ENCODE results near the gene ATP5F1E.

DNA sequence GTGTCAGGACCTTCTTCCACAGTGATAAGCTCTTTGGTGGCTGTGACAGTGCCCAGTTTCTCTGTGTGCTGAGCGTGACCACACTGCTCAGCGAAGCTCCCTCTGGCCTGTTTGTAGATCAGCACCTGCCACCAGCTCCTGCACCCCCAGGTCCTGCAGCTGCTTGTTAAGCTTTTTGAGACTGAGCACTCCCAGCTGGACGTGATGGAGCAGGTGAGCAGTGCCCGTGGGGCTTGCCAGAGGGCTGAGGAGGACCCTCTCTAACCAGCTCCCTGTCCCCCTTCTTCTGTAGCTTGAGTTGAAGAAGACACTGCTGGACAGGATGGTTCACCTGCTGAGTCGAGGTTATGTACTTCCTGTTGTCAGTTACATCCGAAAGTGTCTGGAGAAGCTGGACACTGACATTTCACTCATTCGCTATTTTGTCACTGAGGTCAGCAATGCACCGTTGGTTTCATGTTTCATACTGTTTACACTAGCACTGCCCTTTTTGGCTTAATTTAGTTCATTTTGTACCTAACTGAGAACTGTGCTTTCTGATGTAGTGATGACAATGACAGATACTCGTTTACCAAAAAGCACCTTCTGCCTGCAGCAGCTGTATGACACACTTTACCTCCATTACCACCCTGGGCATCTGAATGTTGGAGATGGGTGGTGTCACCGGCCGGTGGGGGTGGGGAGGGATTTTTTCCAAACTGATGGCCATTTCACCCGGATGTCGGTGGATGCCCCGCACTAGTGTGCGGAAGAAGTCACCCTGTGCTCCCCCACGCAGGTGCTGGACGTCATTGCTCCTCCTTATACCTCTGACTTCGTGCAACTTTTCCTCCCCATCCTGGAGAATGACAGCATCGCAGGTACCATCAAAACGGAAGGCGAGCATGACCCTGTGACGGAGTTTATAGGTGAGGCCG lies 38.5 kb downstream of the ATP5F1E start:
- TF ChIP-seq ZNF584 (CRISPR knock-in tag; IDR thresholded peaks at IDR 0.05; ENCODE audit: low read depth): no peak
- no peak for TF ChIP-seq MEF2A (IDR thresholded peaks at IDR 0.05; ENCODE audit: control insufficient read depth, low read depth, low read length)
- no peak for TF ChIP-seq EZH2 (IDR thresholded peaks at IDR 0.05; ENCODE audit: borderline replicate concordance, low read depth, low read length)
- TF ChIP-seq ARHGAP35 (IDR thresholded peaks at IDR 0.05; ENCODE audit: partially characterized antibody): no peak
- no peak for TF ChIP-seq ZNF24 (IDR thresholded peaks at IDR 0.05)
- TF ChIP-seq, protein P1, sequence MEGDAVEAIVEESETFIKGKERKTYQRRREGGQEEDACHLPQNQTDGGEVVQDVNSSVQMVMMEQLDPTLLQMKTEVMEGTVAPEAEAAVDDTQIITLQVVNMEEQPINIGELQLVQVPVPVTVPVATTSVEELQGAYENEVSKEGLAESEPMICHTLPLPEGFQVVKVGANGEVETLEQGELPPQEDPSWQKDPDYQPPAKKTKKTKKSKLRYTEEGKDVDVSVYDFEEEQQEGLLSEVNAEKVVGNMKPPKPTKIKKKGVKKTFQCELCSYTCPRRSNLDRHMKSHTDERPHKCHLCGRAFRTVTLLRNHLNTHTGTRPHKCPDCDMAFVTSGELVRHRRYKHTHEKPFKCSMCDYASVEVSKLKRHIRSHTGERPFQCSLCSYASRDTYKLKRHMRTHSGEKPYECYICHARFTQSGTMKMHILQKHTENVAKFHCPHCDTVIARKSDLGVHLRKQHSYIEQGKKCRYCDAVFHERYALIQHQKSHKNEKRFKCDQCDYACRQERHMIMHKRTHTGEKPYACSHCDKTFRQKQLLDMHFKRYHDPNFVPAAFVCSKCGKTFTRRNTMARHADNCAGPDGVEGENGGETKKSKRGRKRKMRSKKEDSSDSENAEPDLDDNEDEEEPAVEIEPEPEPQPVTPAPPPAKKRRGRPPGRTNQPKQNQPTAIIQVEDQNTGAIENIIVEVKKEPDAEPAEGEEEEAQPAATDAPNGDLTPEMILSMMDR (IDR thresholded peaks at IDR 0.05 in 2 of 3, conservative IDR thresholded peaks at IDR 0.05 in 1 of 3; ENCODE audit: insufficient read depth in 2 of 3, low read depth in 1 of 3, low read length in 3 of 3): no peak
- no peak for TF ChIP-seq FIP1L1 (IDR thresholded peaks at IDR 0.05; ENCODE audit: low read depth, low read length, poor library complexity, severe bottlenecking)
- TF ChIP-seq RFX5 (IDR thresholded peaks at IDR 0.05; ENCODE audit: low read depth, low read length): no peak
- TF ChIP-seq, protein P2, sequence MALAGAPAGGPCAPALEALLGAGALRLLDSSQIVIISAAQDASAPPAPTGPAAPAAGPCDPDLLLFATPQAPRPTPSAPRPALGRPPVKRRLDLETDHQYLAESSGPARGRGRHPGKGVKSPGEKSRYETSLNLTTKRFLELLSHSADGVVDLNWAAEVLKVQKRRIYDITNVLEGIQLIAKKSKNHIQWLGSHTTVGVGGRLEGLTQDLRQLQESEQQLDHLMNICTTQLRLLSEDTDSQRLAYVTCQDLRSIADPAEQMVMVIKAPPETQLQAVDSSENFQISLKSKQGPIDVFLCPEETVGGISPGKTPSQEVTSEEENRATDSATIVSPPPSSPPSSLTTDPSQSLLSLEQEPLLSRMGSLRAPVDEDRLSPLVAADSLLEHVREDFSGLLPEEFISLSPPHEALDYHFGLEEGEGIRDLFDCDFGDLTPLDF (CRISPR knock-in tag; IDR thresholded peaks at IDR 0.05): no peak
- no peak for TF ChIP-seq ZNF583 (CRISPR knock-in tag; IDR thresholded peaks at IDR 0.05)
- TF ChIP-seq, protein P3, sequence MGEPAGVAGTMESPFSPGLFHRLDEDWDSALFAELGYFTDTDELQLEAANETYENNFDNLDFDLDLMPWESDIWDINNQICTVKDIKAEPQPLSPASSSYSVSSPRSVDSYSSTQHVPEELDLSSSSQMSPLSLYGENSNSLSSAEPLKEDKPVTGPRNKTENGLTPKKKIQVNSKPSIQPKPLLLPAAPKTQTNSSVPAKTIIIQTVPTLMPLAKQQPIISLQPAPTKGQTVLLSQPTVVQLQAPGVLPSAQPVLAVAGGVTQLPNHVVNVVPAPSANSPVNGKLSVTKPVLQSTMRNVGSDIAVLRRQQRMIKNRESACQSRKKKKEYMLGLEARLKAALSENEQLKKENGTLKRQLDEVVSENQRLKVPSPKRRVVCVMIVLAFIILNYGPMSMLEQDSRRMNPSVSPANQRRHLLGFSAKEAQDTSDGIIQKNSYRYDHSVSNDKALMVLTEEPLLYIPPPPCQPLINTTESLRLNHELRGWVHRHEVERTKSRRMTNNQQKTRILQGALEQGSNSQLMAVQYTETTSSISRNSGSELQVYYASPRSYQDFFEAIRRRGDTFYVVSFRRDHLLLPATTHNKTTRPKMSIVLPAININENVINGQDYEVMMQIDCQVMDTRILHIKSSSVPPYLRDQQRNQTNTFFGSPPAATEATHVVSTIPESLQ (CRISPR knock-in tag; IDR thresholded peaks at IDR 0.05): no peak
